NCI-H774 (cell line): Measurements from ENCODE around the gene PDE4C.

Experiments used
- DNase-seq: peaks from one replicate; lab custom pipeline; 2025; lab: John Stamatoyannopoulos, UW

PDE4C gene

DNA sequence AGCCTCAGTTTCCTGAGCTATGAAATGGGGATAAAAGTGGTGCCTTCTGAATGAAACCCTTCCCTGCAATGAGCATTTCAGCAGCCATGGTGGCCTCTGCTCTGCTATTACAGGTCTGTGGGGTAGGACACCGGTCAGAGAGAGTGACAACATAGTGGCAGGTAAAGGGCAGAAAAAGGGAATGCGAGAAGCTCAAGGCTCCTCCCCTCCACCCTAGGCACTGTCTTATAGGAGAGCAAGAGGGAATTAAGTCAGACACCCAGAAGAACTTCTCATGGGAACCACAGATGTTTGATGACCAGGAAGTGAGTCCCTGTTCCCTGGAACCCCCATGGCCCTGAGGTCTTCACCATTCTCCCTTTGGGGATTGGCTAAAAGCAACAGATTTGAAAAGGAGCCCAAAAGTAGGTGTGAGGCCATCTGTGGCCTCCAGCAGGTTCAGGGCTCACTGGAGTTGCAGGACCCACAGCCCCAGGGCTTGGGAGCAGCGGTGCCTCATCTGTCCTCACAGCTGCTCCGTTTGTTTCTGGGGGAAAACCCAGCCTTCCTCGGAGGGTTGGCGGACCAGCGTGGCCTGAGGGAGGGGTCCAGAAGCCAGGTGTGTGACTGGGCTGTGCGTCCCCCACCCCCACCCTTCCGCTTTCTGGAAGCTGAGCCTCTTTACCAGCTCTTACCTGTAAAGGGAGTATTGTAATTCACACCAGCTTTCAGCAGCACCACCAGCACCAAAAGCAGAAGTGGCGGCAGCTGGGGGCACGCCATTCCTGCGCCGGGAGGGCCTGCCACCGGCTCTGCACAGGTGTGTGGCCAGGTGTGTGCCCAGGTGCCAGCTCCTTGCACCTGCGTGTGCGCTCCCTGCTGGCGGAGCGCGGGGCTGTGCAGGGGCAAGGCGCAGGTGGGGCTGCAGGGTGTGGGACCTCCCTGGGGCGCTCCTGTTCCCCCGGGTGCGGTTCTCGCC, 28.6 kb upstream of the PDE4C start:
- peak; percentile 31 for DNase-seq

DNA sequence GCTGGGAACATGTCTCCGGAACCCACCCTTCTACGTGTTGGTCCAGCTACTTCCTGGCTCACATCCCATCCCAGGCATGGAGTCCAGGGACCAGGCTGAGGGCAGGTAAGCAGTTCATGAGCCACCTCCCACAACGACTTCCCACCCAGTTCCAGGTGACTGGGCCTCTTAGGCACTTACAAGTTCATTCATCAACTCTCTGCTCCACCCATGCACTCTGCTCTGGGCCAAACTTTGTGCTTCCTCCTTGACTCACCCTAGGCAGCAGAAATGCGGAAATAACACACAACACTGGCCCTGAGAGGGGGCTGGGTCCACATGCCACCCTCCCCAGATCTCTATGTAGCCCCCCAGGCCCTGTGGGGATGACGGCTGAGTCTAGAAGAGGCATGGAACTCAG, 27.5 kb upstream of the PDE4C start:
- DNase-seq = no peak

DNA sequence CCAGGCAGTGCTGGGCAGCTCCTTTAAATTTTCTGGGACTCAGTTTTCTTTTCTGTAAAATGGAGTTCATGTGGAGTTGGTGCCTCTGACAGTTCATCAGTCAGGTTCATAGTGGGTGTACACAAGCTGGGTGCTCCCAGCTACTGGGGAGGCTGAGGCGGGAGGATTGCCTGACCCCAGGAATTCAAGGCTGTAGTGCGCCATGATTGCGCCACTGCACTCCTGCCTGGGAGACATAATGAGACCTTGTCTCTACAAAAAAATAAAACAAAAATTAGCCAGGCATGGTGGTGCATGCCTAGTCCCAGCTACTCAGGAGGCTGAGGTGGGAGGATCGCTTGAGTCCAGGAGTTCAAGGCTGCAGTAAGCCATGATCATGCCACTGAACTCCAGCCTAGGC, 26.9 kb upstream of the PDE4C start:
- no peak for DNase-seq

DNA sequence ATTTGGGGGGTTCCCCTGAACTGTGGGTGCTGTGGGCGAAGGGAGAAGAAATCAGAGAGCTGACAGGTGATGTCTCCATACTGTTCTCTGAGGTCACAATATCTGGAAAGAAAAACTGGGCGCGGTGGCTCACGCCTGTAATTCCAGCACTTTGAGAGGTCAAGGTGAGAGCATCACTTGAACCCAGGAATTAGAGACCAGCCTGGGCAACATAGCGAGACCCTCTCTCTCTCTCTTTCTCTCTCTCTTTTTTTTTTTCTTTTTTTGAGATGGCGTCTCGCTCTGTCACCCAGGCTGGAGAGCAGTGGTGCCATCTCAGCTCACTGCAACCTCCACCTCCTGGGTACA, 26.1 kb upstream of the PDE4C start:
- no peak for DNase-seq

DNA sequence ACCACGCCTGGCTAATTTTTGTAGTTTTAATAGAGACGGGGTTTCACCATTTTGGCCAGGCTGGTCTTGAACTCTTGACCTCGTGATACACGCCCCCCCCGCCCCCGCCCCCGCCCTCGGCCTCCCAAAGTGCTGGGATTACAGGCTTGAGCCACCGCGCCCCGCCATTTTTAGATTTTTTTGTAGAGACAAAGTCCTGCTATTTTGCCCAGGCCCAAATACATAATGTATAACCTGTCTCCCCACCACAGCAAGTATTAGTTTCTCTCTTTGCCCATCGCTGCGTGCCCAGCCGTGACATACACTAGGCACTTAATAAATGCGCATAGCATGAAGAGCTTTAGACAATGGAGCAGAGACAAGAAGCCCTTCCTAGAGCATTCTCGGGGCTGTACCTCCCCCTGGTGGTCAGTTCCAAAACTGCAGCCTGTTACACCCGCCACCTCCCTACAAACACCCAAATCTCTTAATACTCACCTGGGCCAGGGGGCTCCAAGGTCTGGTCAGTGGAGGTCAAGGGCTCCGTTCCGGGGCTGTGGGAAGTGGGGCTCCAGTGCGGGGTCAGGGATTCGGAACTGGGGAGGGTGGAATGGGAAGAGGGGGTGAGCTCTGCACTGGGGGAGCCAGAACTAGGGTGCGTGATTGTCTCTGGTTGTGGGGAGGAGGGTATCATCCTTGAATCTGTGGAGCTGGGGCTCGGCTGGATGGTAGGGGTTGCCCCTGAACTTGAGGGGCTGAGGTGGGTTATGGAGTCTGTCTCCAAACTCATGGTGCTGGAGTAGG, 25.5 kb upstream of the PDE4C start:
- DNase-seq = peak; percentile 55

DNA sequence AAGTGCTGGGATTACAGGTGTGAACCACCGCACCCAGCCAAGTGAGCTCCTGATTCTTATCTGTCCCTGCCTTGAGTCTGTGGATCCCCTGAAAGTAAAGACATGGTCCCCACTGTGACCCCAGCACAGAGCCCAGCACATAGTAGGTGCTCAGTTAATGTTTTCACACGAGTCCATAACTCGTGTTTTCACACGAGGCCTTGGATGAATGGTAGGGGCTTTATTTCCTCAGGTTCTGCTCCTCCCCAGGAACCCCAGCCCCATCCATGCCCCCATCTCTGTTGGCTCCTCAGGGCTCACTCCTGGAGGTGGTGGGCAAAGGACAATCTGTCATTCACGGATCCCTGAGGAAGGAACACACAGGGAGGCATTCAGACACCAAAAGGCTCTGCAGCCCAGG, 23.6 kb upstream of the PDE4C start:
- no peak for DNase-seq

DNA sequence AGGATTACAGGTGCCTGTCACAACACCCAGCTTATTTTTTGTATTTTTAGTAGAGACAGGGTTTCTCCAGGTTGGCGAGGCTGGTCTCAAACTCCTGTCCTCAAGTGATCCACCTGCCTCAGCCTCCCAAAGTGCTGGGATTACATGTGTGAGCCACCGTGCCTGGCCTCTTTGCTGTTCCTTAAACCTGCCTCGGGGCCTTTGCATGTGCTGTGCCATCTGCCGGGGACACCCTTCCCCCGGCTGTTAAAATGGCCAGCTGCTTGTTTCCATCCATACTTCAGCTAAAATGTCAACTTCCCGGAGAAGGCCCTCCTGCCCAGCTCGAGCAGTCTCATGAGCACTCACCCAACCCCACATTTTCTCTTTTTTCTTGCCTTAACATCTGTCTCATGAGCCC, 19.1 kb upstream of the PDE4C start:
- no peak for DNase-seq

DNA sequence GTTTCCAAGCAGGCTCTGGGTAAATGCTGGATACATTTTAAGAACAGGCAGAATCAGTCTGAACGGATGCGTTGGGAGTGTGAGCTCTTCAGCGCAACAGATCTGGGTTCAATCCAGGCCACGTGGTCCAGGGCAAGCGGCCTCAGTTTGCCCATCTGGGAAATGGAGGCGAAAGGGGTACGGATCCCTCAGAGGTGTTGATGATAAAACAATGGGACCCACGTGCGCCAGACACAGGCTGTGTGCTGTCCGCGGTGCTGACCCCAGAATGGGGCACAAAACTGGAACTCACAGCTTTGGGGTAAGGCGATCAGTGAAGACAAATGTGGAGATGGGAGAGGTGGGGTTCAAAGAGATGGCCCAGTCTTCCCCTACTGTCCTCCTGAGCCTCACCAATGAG, 13.1 kb upstream of the PDE4C start:
- no peak for DNase-seq

DNA sequence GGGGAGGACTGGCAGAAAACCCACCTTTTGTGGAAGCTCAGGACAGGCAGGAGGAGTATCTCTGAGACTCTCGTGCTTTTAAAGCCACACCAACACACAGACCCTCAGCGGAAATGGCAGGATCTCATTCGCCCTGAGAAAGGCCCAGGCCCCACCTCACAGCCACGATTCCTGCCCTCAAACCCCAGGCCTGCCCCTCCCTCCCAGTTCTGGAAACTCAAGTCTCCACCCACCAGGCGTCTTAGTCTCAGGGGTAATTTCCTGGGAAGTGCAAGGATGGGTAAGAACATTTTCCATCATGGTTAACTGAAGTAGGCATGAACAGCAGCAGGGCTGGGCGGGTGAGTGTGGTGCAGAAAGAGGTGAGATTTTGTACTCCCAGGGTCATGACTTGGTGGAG, 8.0 kb upstream of the PDE4C start:
- DNase-seq = no peak

DNA sequence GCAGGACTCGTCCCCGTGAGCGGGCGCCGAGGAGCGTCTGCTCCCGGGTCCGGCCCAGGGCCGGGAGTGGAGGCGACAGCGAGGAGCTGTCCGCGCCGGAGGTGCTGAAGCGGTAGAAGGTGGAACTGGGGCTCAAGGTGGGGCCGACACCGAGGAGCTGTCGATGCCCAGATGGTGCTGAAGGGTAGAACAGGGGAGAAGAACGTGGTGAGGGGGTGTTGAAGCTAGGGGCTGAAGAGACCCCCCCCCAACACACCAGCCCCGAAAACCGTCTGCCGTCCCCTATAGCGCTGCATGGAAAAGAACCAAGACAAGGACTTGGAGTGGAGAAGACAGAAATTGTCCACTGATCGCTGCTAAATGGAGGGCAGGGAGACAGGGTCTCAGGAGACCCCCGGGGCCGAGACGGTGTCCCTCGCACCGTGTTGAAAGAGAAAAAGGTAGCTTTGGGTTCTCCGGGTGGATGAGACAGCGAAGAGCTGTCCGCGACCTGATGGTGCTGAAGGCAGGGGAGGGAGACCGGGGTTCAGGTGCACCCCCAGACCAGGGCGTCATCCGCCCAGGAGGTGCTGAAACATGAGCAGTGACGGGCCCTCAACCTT, 7.1 kb upstream of the PDE4C start:
- DNase-seq = no peak

DNA sequence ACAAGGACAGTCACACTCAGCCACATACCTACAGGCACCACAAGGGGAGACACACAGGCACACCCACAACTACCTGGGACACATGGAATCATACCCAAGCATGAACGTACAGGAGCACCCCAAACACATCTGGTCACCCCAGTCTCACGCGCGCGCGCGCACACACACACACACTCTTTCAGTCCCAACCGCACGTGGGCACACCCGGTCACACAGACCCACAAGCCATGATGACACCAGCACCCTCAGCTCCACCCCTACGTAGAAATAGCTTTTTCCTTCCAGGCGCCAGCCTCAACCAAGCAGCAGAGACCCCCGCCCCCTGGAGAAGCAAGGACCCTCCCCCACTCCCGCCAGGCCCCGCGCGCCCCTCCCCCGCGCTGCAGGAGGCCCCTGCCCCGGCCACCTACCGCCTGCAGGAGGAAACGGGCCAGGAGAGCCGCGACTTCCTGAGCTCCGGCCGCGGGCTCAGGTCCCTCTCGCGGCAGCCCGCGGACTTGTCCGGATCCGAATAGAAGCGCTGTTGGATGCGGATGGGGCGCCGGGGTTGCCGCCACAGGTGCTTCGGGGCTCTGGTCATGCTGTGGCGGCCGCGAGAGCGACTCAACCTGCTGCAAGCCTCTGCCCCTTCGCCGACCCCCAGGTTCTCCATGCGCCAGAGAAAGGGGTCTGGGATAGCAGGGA, 6.4 kb upstream of the PDE4C start:
- no peak for DNase-seq

DNA sequence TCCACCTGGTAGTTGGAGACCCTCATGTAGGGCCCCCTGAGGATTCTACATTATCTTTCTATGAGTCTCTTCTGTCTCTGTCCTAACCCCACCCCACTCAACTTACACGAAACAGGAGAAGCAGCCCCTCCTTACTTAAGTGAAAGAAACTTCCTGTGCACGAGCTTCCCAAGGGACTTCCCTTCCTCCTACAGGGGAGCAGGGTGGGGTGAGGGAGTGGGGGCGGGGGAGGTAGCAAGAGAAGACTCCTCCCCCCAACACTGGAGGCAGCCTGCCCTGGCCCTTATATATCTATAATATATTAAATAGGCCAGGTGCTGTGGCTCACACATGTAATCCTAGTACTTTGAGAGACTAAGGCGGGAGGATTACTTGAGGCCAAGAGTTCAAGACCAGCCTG, 5.5 kb upstream of the PDE4C start:
- DNase-seq = no peak

DNA sequence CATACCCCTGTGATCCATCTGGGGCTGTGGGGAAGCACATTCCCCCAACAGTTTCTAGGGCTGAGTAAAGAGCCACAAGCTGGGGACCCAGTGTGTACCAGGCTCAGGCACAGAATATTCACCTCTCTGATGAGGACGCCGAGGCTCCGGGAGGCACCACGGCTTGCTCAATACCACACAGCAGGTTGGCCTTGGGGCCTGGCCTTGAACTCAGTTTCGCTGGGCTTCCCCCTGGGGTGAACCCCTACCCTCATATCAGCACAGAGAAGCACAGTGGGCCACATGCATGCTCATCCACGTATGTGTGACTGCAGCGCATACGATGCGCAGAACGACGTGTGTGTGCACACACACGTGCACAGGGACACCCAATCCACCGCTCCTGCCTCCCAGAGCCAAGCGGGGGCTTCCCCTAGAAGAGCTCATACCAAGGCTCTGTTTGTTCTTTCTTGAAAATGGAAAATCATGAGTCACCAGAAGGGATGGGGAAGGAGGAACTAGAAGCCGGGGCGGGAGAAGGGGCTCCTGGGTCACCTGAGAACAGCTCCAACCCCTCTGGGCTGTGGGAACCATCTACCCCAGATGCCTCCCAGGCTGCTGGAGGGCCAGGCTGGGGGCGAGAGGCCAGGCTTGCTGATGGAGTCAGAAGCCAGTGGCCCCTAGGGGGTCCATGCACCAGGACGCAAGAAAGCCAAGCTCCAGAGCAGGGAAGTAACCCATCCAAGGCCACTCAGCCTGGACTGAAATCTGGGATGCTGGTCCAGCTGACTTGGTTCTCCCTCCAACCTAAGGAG, 4.9 kb upstream of the PDE4C start:
- no peak for DNase-seq

DNA sequence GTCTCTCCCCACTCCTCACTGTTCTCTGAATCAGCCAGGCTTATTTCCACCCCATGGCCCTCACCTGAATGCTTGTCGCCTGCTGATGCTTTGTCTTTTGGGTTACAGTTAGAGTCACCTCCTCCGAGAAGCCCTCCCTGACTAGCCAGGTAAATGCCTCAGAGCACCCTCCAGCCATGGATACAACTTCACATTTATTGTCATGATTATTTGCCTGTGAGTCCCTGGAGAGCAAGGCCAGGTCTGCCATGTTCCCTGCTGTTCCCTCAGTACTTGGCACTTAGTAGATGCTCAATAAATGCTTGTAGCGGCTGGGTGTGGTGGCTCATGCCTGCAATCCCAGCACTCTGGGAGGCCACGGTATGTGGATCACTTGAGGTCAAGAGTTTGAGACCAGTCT, 3.7 kb upstream of the PDE4C start:
- no peak for DNase-seq

DNA sequence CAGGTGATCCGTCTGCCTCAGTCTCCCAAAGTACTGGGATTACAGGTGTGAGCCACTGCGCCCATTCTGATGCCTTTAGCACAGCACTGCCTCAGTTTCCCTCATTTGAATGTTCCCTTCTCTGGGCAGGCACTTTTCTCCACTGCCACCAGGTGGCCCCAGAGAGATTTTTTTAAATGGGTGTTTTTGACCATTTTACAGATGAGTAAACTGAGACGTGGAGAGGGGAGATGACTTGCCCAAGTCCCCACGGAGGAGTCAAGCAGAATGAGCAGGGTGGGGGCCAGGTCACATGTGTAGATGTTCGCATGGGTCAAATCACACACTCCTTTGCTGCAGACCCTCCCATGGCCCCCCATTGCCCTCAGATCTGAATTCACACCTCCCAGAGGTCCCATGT, 3.2 kb upstream of the PDE4C start:
- DNase-seq = no peak

DNA sequence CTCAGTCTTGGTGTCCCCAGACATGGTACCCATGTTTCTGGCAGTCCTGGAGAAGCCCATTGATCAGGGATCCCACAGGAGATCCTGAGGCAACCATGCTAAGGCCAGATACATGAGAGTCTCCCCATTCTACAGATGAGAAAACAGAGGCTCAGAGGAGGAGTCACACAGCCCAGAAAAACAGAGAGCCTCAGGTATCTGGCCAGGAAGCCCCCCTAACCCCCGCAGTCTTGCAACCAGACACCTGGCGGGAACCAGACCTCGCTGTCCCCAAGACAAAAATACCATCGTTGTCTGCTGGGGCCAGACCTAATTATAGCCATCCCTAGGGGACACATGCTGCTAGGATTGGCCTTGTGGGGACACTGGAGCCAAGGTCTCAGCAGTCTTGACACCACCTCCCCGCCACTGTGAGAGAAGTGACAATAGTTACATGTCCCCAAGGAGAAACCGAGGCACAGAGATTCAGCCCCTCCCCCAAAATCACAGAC, 1.6 kb upstream of the PDE4C start:
- no peak for DNase-seq

DNA sequence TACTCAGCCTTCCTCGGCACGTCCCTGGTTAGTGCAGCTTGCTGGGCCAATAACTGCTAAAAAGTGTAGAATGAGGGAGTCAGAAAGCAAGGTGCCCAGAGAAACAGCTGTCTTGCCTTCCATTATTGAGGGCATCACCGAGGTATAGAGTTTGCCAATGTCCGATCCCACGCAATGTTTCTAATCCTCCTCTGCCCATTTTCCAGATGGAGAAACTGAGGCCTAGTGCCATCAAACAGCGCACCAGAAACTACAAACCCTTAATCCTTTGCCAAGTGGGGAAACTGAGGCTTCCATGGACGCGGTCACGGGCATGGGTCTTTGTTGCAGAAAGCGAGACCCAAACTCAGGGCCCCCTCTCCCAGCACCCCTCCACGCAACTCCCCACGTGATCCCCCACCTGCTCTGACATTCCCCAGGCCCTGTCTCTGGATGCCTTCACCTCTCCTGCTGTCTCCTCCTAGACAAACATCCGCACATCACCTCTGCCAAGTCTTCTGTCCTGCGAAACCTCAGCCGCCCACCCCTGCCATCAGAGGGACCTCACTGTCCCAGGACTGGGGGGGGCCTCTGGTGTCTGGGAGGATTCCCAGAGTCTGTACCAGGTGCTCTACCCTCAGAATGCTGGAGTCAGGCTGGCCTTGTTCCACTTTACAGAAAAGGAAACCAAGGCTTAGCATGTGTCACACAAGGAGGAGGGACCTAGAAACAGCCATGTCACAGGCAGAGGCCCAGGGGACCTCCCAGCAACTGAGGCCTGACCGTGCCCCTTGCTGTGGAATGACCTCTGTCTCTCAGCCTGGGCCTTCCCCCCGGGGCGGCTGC, 930 bp upstream of the PDE4C start:
- no peak for DNase-seq

DNA sequence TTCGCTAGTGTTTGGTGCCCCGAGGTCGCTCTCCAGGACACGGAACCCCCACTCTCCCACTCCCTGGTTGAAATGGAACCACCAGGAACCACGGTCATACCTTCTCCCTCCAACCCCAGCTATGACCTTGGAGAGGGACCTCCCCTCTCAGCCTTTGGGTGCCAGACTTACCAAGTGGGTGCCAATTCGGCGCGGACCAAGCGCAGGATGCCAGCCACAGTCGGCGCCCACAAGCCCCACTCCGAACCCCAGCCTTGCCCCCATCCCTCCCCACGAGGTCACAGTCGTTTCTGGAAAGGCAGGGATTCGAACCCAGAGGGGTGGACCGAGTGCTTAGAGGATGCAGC, 910 bp downstream of the PDE4C start:
- DNase-seq = no peak

DNA sequence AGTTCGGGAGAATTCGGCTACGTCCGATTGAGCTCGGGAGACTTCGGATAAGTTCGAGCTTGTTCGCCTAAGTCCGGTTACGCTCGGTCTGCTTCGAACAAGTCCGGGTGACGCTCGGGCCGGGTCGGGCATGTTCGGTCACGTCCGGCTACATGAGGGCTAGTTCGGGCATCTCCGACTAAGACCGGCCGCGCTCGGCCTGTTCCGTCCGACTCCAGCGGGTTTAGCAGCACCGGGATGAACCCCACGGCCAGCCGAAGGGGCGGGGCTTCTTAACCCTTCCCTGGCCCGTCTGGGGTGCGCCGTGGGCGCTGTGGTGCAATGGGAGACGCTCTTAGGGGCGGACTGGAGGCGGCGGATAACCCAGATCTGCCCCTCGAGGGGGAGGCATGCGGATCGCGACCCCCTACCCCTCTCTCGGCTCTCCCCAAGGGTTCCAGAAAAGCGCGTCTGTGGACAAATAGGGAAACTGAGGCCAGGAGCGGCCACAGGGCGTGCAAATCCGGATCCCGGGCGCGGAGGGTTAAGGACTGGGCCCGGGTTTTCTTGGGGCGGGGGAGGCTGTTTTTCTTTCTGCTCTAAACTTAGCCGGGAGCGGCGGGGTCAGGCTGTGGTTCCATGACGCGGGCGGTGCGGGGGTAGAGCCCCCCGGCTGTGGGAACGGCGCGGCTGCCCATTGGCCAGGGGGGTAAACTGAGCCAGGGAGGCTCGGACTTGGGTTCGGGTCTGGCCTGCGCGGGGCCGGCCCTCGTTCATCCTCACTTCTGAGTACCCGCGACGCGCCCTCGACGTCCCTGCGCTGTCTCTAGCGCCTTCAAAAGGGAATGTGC, 1.5 kb downstream of the PDE4C start:
- peak; percentile 96 for DNase-seq
